ENCODE results near the gene SSR2.

SSR2 gene

DNA sequence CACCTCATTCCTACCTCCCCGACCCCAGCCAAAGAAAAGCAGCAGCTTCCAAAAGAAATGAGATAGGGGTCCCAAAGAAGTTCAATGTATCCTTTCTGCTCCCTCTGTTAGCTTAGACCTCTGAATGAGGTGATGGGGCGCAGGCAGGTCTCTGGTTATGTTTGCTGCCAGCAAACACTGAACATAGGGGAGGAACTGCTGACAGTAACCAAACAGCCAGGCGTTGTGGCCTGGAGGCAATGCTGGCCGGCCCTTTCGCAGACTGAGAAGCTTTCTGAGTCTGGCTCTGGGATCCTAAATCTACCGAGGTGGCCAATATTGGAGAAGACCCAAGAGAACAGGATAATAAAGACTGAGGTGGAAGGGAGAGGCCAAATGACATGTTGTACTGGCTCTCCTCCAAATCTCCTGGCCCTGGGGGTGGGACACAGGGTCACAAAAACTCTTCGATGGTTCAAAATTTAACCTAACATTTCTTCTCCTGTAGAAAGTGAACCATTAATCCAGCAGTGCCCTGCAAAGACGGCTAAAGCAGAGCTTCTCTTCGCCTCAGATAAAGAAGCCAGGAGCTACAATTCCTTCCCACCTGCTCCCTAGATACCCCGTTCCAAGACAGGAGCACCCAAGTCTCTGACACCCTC is 19.6 kb downstream of the SSR2 start:
- TF ChIP-seq, protein P1, sequence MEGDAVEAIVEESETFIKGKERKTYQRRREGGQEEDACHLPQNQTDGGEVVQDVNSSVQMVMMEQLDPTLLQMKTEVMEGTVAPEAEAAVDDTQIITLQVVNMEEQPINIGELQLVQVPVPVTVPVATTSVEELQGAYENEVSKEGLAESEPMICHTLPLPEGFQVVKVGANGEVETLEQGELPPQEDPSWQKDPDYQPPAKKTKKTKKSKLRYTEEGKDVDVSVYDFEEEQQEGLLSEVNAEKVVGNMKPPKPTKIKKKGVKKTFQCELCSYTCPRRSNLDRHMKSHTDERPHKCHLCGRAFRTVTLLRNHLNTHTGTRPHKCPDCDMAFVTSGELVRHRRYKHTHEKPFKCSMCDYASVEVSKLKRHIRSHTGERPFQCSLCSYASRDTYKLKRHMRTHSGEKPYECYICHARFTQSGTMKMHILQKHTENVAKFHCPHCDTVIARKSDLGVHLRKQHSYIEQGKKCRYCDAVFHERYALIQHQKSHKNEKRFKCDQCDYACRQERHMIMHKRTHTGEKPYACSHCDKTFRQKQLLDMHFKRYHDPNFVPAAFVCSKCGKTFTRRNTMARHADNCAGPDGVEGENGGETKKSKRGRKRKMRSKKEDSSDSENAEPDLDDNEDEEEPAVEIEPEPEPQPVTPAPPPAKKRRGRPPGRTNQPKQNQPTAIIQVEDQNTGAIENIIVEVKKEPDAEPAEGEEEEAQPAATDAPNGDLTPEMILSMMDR (IDR thresholded peaks at IDR 0.05; ENCODE audit: low read depth, low read length), result no peak
- no peak for TF ChIP-seq EZH2phosphoT487 (IDR thresholded peaks at IDR 0.05; ENCODE audit: low read depth)
- Histone ChIP-seq H3K9ac (ENCODE audit: low read length) (no peak overlapping the region), H3K27ac (ENCODE audit: low read length) (no peak overlapping the region), H2AFZ (ENCODE audit: low read depth, low read length) (peak overlapping the region; percentile 12; the same call in 1 of the 2 replicates), H3K9me3 (ENCODE audit: insufficient read depth, low read length) (no peaks in the 10 kb centered on the region), H3K4me1 (ENCODE audit: low read length) (peaks cover 7% of the 10 kb centered on the region), H3K4me2 (ENCODE audit: low read length) (no peak overlapping the region), H3K79me2 (ENCODE audit: low read length) (no peaks in the 10 kb centered on the region), H4K20me1 (ENCODE audit: insufficient read depth, low read length) (no peaks in the 10 kb centered on the region), H3K27me3 (ENCODE audit: low read depth, low read length) (peaks cover 13% of the 10 kb centered on the region), H3K4me3 (ENCODE audit: low read length) (no peak overlapping the region), H3K36me3 (replicated peaks; ENCODE audit: low read depth, low read length) (no peaks in the 10 kb centered on the region)

DNA sequence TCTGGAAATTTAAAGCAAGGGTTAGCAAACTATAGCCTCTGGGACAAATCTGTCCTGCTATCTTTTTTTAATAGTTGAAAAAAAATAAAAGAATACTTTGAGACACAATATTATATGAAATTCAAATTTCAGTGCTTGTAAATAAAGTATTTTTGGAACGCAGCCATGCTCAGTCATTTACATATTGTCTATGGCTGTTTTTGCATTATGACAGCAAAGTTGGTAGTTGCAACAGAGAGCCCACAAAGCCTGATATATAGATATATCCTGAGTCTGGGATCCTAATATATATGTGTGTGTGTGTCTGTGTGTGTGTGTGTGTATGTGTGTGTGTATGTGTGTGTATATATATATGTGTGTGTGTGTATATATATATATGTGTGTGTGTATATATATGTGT is 20.8 kb downstream of the SSR2 start:
- no peak overlapping the region for H3K9ac ChIP-seq (ENCODE audit: low read length)
- H3K4me1 ChIP-seq (ENCODE audit: low read length), result peaks cover 7% of the 10 kb centered on the region
- H3K4me3 ChIP-seq (ENCODE audit: low read length), result no peak overlapping the region
- H4K20me1 ChIP-seq (ENCODE audit: insufficient read depth, low read length), result no peaks in the 10 kb centered on the region
- H3K79me2 ChIP-seq (ENCODE audit: low read length), result no peaks in the 10 kb centered on the region
- H3K4me2 ChIP-seq (ENCODE audit: low read length), result no peak overlapping the region
- TF ChIP-seq, protein P1 (IDR thresholded peaks at IDR 0.05; ENCODE audit: low read depth, low read length), result no peak
- TF ChIP-seq EZH2phosphoT487 (IDR thresholded peaks at IDR 0.05; ENCODE audit: low read depth), result no peak
- peaks cover 13% of the 10 kb centered on the region for H3K27me3 ChIP-seq (ENCODE audit: low read depth, low read length)
- H3K9me3 ChIP-seq (ENCODE audit: insufficient read depth, low read length), result no peaks in the 10 kb centered on the region
- H3K27ac ChIP-seq (ENCODE audit: low read length), result no peak overlapping the region
- no peak overlapping the region for H2AFZ ChIP-seq (ENCODE audit: low read depth, low read length)
- H3K36me3 ChIP-seq (replicated peaks; ENCODE audit: low read depth, low read length), result no peaks in the 10 kb centered on the region

DNA sequence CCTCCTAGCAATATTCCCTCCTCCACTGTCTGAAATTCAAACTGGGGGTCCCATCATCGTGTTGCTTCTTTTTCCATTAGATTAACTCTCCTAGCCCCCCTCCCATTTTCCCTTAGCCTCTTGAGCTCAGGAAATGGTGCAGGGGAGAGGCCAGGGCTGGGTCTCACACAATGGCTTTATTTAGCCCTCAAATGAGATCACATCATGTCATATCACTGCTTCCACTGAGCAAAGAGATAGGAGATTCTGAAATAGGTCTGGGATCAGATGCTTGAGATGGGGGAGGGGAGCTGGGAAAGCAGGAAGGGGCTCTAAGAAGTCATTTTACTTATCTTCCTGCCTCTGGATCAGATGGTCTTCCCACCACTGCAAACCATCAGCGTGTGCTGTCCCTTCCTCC is 24.6 kb downstream of the SSR2 start:
- no peak overlapping the region for H3K9ac ChIP-seq (ENCODE audit: low read length)
- no peak overlapping the region for H3K27ac ChIP-seq (ENCODE audit: low read length)
- no peak overlapping the region for H2AFZ ChIP-seq (ENCODE audit: low read depth, low read length)
- no peaks in the 10 kb centered on the region for H3K9me3 ChIP-seq (ENCODE audit: insufficient read depth, low read length)
- H3K79me2 ChIP-seq (ENCODE audit: low read length), result no peaks in the 10 kb centered on the region
- no peak for TF ChIP-seq EZH2phosphoT487 (IDR thresholded peaks at IDR 0.05; ENCODE audit: low read depth)
- TF ChIP-seq, protein P1 (IDR thresholded peaks at IDR 0.05; ENCODE audit: low read depth, low read length), result no peak
- H3K27me3 ChIP-seq (ENCODE audit: low read depth, low read length), result no peaks in the 10 kb centered on the region
- H3K4me3 ChIP-seq (ENCODE audit: low read length), result no peak overlapping the region
- H3K4me1 ChIP-seq (ENCODE audit: low read length), result no peaks in the 10 kb centered on the region; the same call in 1 of the 2 replicates
- no peak overlapping the region for H3K4me2 ChIP-seq (ENCODE audit: low read length)
- no peaks in the 10 kb centered on the region for H4K20me1 ChIP-seq (ENCODE audit: insufficient read depth, low read length)
- H3K36me3 ChIP-seq (replicated peaks; ENCODE audit: low read depth, low read length), result no peaks in the 10 kb centered on the region

DNA sequence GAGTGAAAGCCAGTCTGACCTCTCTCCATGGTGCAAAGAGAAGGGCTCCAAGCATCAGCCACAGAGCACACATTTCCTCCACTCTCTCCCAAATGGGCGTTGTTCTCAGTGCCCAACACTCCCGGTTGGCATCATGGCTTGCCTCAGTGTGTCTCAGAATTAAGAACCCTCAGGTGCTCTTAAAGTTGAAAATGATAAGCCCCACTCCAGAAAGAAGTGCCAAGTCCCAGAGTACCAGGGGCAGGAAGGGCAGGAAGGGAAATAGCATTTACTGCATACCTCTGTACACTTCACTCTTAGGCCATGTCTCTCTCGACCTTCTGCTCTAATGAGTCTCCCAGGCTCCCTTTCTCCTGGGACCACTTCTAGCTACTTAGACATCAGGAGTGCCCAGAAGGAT is 27.2 kb downstream of the SSR2 start:
- H3K9me3 ChIP-seq (ENCODE audit: insufficient read depth, low read length), result no peaks in the 10 kb centered on the region
- no peaks in the 10 kb centered on the region for H3K36me3 ChIP-seq (replicated peaks; ENCODE audit: low read depth, low read length)

More for the DNA sequence above, 27.2 kb downstream of the SSR2 start:
- Histone ChIP-seq H3K4me2 (ENCODE audit: low read length) (no peak overlapping the region), H3K27me3 (ENCODE audit: low read depth, low read length) (no peaks in the 10 kb centered on the region), H3K9ac (ENCODE audit: low read length) (no peak overlapping the region), H2AFZ (ENCODE audit: low read depth, low read length) (no peak overlapping the region), H4K20me1 (ENCODE audit: insufficient read depth, low read length) (no peaks in the 10 kb centered on the region), H3K27ac (ENCODE audit: low read length) (no peak overlapping the region), H3K4me1 (ENCODE audit: low read length) (peaks cover 23% of the 10 kb centered on the region), H3K4me3 (ENCODE audit: low read length) (no peak overlapping the region), H3K79me2 (ENCODE audit: low read length) (no peaks in the 10 kb centered on the region)
- no peak for TF ChIP-seq EZH2phosphoT487 (IDR thresholded peaks at IDR 0.05; ENCODE audit: low read depth)
- TF ChIP-seq, protein P1 (IDR thresholded peaks at IDR 0.05; ENCODE audit: low read depth, low read length), result no peak
